HG03175 (cell line): Measurements from ENCODE around the gene PRKACA.
"Not testable (repeated sequence)": the region's sequence is repeated elsewhere in the genome, so short reads cannot be mapped to it uniquely, and the experiment has no call there.

Experiments used
- ATAC-seq: cut with Tn5 transposase; IDR thresholded peaks from one replicate; pipeline ENCODE4 v1.9.1; 2021; ENCODE audit warnings: mild to moderate bottlenecking, moderate library complexity; ENCODE audit not compliant: unreplicated experiment

Gene PRKACA

GRCh38 chr19:14148751-14149410 is 31.3 kb upstream of the PRKACA start:
- no peak for ATAC-seq

GRCh38 chr19:14147797-14148605 is 30.4 kb upstream of the PRKACA start:
- no peak for ATAC-seq

GRCh38 chr19:14146789-14147216 is 29.2 kb upstream of the PRKACA start:
- ATAC-seq: no peak

- ATAC-seq: not testable (repeated sequence)
Observed at GRCh38 chr19:14146169-14146568, 28.6 kb upstream of the PRKACA start.

- no peak for ATAC-seq
Observed at GRCh38 chr19:14145381-14145780, 27.8 kb upstream of the PRKACA start.

- ATAC-seq: no peak
Observed at GRCh38 chr19:14142262-14143190, 25.0 kb upstream of the PRKACA start.

GRCh38 chr19:14141041-14141440 is 23.5 kb upstream of the PRKACA start:
- ATAC-seq: no peak

- ATAC-seq: no peak
Observed at GRCh38 chr19:14139944-14140343, 22.4 kb upstream of the PRKACA start.

- no peak for ATAC-seq
Observed at GRCh38 chr19:14138576-14139265, 21.2 kb upstream of the PRKACA start.

GRCh38 chr19:14136509-14137281 is 19.1 kb upstream of the PRKACA start, which contains the start of gene ASF1B:
ASF1B (minus strand) TSS chr19:14136589; CDS start chr19:14136456, 133 bp downstream.
- peak; percentile 80 for ATAC-seq

GRCh38 chr19:14135985-14136508 is 18.5 kb upstream of the PRKACA start:
- ATAC-seq: no peak

- ATAC-seq: no peak
Observed at GRCh38 chr19:14135355-14135754, 17.8 kb upstream of the PRKACA start.

- no peak for ATAC-seq
Observed at GRCh38 chr19:14127929-14128509, 10.5 kb upstream of the PRKACA start.

- ATAC-seq: no peak
Observed at GRCh38 chr19:14127176-14127575, 9.6 kb upstream of the PRKACA start.

GRCh38 chr19:14122924-14123323 is 5.4 kb upstream of the PRKACA start:
- ATAC-seq: no peak

GRCh38 chr19:14120497-14120780 is 2.9 kb upstream of the PRKACA start:
- ATAC-seq: no peak

GRCh38 chr19:14119644-14120496 is 2.3 kb upstream of the PRKACA start:
- ATAC-seq: no peak

GRCh38 chr19:14119146-14119545 is 1.6 kb upstream of the PRKACA start:
- no peak for ATAC-seq
